HT-29 (cell line): ENCODE measurements around the gene USP2. TPM values are rescaled to one million over a fixed set of nuclear protein-coding genes. Genes with fewer than 3 reads are reported as not detected.

ENCODE experiments used
- DNase-seq: peaks from one replicate; pipeline ENCODE4 v3.0.0-alpha.2; 2015; ENCODE audit warnings: low spot score
- total RNA-seq: library from RNA; depleted of rRNA; stranded (reverse); fragments of >200 nt; shearing (Covaris generic); gene quantifications from 2 replicates; pipeline ENCODE4 v1.2.3, GENCODE V29; 2014

Gene USP2
- total RNA-seq, 1 experiment from 2014 or later, result 2.2 TPM

DNA sequence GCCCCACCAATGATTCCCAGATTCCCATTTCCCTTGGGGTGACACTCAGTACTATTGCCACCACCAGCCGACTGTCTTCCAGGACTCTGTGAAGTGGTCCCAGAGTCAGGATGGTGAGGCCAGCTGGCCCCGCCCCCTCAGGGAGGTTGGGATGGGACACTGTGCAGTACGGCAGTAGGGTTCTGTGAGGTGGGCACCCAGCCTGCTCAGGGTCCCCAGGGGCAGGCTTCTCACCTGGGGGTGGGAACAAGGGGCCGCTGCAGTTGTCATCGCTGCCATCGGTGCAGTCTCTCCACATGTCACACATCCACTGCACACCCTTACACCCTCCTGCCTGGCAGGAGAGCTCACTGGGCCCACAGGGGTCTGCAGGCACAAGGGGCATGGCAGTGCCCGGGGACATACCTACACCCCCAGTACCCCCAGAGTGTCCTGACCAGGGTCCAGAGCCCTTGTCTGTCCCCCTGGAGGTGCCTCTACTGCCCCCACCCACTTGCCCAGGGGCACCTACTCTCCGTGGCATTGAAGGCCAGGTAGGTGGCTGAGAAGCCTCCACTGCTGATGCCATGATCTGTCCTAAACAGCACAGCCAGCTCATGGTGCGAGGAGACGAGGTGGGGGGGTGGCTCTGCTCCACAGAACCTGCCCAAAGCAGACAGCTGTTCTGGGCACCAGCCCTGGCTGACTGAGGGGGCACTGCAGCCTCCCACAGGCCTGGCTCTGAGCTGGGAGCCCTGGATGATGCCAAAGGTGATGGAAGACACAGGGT is 38.9 kb downstream of the USP2 start:
- no peak for DNase-seq

DNA sequence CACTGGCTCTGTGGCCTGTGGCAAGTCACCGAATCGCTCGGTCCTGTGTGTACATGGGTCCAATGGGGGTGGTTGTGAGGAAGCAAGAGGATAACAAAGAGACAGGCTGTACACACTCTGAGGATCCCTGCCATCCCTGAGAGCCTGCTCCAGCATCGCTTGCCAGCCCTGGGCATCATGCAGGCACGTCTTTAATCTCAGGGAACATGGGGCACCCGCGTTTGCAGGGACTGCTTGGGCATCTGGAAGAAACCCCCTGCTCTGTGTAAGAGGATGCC is 39.5 kb downstream of the USP2 start:
- no peak for DNase-seq

DNA sequence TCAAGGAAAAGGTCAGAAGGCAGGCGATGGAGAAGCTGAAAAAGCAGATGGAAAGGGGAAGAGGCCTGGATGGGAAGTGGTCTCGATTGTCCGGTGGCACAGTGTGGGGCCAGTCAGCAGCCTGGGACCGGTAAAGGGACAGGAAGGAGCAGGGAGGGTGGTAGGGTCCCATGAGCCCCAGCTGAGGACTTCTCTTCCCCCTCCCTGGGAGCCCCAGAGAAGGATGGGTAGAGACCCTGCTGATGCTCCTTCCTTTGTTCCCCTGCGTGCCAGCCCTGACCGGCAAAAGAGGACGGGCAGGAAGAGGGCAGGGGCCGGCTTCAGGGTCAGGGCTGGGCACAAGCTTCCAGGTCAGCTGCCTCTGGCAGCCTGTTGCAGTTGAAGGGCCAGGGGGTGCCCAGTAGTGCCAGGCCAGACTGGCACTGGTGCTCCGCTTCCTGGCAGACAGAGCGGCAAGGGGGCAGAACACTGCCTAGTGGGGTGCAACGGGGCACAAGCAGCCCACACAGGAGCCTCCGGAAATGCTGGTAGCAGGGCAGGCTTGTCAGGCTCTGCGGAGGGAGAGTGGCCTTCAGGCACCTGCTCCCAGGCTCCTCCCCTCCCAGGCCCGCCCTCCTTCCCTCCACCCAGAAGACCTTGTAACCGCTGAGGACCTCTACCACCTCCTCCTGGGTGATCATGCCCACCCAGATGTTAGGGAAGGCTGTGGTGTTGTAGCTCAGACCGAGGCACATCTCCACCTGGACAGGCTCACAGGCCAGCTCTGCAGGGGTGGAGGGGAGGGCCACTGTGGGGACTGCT is 40.1 kb downstream of the USP2 start:
- no peak for DNase-seq

DNA sequence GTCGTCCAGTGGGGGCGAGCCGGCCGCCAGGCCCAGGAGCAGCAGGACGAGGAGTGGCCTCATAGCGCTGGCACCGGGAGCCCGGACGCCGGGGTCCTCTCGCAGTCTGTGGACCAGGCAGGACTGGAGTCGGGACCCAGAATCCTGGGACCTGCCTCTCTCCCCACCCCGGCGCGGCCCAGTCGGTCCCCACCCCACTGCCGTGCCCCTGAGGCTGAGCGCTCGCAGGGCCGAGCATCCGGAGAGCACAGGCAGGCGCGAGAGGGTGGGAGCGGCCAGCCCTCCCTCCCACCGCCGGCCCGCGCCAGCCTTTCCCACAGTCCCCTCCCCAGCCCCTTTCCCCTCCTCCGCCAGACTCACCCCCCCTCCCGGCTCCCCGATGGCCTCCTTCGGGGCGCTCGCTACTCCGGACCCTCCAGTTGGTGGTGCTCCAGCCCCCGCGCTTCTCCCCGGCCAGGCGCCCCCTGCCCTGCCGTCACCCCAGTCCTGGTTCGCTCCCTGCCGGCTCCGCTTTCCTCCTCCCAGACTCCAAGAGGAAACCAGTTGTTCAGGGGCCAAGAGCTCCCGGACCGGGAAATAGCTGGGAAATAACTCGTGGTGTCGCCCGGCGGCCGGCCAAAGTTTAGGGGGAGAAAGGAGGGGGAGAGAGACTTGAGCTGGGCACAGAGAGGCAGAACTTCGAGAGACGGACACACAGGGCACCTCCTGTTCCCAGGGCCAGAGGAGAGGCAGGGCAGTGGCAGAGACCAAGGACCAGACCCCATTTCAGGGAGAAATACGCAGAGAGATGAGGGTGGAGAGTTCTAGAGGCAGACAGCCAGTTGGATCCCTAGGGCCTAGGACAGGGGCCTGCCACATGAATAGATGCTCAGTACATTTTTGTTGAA is 40.9 kb downstream of the USP2 start, which contains the start of gene C1QTNF5:
Gene C1QTNF5 (minus strand): TSS at position 549 of the 887 bp plus-strand sequence. CDS start 486 bp downstream, at position 63.
- no peak for DNase-seq

DNA sequence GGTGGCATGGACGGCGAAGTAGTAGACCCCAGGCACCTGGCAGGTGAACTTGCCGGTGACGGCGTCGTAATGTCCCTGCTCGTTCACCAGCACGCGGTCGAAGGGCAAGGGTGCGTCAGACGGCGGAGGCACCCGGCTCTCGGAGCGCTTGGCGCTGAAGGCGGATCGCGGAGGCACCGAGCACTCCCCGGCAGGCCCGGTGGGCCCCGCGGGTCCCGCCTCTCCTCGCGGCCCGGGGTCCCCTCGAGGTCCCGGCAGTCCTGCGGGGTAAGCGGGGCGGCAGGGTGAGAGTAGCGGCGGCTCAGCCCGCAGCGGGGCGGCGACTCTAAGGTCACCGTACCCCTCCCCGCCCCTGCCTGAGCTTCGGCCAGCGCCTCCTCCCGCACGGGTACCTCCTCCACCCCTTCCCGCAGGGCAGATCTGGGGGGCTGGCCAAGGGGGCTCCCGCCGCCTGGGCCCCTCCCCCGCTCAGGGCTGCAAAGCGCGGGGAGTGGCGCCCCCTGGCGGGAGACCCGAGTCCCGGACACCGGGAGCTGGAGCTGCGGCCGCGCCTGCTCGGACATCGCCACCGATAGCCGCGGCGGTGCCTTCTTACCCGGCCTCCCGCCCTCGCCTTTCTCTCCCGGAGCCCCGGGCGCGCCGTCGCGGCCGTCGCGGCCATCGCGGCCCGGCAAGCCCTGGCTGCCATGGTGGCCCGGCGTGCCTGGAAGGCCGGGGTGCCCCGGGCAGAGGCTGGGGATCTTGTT is 41.7 kb downstream of the USP2 start:
- peak; percentile 42 for DNase-seq

DNA sequence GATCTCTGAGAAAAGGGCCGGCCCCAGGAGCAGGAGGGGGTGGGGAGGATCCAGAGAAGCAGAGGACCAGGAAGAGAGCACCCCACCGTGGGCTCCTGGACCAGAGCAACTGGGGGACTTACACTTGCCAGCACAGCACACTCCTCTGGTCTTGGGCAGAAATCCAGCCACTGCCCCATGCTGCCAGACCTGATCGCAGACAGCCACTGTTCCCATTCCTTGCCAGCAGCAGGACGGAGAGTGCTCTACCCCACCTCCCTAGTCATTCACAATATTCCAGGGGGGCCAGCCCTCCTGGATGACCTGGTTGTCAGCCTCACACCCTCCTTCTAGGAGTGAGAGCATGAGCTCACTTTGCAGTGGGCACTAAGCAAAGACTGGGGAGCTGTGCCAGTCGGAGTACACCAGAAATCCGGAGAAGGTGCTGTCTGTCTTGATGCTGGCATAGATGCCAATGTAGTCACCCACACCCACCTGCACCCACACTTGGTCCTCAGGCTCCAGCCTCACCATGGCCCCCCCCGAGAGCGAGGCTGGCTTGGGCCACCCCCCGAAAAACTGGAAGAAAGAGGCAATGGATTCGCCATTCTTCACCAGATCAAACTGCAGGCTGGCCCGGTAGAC is 42.4 kb downstream of the USP2 start:
- no peak for DNase-seq

DNA sequence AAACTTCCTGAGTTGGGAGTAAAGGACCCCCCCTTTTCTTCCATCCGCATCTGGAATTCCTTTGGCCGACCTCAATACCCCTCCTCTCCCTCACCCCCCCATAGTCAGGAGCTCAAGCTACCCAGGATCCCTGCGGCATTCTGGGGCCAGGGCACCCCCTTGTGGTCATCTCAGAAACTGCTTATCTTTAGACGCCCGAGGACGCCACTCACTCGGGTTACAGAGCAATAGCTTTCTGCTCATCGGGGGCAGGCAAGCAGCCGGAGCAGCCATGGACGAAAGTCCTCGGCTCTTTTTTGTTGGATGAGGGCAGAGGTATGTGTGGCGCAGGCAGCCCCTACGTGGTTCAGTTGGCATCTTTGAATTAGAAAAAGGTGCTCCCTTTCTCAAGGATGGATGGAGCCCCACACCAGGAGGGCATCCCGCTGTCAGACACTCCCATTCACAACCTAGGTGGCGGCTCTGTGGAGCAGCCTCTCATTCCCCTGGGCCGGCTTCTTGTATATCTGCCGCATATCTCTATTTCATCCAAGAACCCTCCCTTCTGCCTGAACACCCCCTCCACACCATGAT is 43.1 kb downstream of the USP2 start:
- DNase-seq, result peak; percentile 88

DNA sequence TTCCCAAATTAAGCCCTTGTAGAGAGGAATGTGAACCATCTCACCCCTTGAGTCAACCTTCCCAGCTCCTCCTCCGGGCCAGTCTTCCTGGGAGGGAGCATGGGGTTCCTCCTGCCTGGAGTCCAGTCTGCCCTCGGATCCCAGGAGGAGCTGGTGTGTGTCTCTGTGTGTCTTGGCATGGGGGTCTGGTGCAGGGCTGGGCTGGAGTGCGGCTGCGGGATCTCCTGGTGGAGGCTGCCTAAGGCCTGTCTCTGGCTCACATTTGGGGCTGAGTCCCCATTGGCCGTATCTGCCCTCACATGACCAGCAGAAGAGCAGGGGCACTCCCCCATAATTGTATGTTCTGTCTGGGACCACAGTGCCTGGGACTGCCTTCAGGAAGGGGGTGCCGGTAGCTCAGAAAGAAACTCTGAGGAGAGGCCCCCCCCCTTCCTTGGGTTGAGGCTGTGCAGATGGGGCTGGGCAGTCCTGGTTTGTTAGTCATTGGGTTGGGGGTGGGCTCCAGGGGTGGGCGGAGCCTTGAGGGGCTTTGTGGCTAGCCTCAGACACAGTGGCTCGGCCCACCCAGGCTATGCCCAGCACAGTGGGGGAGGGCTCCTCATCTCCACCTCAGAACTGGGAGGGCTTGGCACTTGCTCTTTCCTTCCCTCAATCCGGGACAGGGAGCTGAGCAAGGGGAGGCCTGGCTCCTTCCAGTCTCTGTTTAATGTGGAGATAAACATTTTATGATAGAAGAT is 43.7 kb downstream of the USP2 start:
- DNase-seq, result peak; percentile 39

DNA sequence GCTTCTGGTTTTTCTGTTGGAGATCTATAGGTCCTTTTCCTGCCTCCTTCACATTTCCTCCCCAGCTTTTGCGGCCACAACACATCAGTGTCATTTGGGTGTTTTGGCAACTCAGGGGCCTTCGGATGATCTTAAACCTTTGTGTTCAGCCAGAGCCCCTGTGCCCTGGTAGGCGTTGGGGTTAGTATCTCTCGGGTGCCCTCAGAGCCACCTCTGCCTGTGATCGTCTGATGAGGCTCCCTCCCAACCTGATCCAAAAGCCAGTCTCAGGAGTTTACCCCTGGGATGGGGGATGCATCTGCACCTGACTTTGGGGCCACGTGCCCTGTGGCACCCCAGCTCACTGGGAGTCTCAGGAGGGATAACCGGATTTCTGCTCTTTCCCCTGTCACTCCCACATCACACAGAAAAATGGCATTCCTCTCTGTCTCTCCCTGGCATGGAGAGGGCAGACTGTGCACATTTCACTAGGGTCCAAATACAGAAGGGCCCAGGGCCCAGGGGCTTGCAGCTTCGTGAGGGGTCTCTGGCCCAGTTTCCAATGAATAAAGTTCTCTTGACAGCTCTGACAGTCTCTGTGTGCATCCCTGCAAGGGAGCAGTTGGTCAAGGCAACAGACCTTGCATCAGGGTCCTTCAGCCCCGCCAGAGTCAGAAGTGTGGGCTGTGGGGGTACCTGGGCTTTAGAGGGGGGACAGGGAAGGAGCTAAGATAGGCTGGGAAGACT is 44.6 kb downstream of the USP2 start:
- no peak for DNase-seq

DNA sequence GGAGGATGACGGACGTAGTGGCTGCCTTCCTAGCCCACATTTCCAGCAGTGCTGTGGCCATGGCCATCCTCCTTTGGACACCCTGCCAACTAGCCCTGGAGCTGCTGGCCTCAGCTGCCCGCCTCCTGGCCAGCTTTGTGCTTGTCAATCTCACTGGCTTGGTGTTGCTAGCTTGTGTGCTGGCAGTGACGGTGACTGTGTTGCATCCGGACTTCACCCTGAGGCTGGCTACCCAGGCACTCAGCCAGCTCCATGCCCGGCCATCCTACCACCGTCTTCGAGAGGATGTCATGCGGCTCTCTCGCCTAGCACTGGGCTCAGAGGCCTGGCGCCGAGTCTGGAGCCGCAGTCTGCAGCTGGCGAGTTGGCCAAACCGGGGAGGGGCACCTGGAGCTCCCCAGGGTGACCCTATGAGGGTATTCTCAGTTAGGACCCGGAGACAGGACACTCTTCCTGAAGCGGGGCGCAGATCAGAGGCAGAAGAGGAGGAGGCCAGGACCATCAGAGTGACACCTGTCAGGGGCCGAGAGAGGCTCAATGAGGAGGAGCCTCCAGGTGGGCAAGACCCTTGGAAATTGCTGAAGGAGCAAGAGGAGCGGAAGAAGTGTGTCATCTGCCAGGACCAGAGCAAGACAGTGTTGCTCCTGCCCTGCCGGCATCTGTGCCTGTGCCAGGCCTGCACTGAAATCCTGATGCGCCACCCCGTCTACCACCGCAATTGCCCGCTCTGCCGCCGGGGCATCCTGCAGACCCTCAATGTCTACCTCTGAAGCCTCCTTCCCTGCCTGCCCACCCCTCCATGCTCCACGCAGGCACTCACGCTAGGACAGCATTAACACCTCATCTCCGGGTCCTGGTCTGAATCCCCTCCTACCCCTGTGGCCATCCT is 45.6 kb downstream of the USP2 start:
- DNase-seq, result no peak

DNA sequence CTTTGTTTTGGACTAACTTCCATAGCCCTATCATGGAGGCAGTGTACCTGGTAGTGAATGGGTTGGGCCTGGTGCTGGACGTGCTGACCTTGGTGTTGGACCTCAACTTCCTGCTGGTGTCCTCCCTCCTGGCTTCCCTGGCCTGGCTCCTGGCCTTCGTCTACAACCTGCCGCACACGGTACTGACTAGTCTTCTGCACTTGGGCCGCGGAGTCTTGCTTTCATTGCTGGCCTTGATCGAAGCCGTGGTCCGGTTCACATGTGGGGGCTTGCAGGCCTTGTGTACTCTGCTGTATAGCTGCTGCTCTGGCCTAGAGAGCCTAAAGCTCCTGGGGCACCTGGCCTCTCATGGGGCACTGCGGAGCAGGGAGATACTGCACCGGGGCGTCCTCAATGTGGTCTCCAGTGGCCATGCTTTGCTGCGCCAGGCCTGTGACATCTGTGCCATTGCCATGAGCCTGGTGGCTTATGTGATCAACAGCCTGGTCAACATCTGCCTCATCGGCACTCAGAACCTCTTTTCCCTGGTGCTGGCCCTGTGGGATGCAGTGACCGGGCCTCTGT is 46.3 kb downstream of the USP2 start:
- no peak for DNase-seq

DNA sequence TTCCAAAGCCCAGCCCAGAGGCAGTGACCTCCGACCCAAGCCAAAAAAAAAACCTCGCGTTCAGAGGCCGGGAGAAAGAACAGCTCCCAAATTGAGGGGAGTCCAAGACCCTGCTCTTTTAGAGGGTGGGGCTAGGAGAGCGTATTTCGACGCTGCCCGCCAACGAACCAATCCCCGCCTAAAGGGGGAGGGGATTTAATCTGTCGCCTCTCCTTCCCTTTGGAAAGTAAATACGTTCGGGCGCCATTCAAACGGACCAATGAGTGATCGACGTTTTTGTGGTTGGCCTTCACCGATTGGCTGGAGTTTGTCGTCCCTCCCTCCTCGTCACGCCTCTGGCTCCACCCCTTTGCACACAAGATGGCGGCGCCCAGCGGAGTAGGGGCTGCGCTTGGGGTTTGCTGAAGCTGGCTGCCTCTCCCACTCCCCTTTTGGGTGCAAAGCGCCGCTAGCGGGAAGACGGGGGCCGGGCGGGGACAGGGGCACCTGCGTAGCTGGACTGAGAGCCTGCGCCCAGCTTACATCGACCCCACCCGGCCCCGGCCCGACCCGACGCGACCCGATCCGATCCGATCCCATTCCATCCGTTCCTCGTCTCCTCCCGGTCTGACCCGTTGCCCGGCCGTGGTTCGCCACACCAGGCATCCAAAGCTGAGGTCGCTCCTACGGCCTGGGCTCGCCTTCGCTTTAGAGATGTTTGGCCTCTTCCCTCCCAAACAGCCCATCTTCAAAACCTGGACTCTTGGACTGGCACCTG is 47.1 kb downstream of the USP2 start, which contains the start of gene RNF26:
Gene RNF26 (plus strand): TSS at position 354 of the 757 bp plus-strand sequence. CDS start 596 bp downstream, outside the sequence.
- DNase-seq, result peak; percentile 98

DNA sequence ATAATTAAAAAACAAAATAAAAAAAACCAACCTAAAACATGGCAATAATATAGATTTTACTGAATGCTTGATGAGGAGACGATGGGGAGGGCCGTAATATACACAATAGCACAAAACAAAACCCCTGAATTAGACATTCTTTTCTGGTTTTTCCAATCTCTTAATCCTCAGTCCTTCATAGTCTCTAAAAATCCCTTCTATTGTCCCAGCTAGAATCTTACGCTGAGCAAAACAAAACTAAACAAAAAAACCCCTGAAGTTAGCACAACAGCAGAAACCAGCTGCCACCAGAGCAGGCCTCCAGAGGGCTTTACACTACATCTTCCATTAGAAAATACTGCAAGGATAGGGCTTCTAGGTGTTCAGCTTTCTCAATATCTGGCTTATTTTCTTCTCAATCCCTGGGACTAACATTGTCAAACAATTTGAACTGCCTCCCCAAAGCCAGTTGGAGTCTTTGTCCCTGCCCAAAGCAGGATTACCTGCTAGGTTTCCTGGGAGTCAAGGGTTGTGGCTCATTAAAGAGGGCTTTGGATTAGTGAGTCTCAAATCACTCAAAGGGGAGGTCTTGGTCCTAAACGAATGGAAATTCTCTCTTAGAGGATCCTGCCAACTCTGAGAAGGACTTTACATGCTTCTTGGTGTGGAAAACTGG is 49.3 kb downstream of the USP2 start:
- no peak for DNase-seq

DNA sequence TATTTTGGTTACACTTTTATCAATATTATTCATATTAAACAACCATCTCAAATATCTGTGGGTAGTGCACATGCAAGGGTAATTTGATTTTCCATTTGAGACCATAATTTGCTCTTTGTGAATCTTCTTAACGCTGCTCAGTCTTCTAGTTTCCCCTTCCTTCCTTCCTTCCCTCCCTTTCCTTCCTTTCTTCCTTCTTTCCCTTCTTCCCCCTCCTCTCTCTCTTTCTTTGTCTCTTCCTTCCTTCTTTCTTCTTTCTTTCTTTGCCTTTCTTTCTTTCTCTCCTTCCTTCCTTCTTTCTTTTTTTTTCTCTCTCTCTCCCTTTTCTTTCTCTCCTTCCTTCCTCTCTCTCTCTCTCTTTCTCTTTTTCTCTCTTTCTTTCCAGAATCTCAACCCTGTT is 51.3 kb downstream of the USP2 start:
- no peak for DNase-seq

DNA sequence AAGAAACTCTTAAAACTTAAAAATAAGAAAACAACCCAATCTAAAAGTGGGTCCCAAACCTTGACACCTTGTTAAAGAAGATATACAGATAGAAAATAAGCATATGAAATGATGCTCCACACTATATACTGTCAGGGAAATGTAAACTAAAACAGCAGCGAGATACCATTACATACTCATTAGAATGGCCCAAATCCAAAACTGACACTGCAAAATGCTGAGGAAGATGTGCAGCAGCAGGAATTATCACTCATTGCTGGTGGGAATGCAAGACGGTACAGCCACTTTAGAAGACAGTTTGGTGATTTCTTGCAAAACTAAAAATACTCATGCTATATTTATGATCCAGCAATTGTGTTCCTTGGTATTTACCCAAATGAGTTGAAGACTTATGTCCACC is 52.2 kb downstream of the USP2 start:
- DNase-seq, result no peak

DNA sequence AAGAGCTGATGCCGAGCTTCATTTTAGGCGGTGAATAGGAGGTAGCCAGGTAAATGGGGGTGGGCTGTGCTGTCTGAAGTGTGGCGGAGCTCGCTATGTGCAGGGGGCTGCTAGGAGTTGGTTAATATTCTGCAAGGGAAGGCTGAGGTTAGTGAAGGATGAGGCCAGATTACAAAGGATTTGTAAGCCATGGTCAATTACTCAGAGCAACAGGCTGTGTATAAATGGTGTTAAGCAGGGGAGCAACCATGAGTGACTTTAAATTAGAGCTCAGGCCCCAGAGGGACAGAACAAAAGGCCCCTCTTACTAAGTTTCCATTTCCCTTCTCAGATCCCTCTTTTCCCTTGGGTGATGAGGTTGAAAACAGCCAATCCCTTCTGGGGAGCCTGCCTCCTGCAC is 57.3 kb downstream of the USP2 start:
- no peak for DNase-seq
